Measurements from ENCODE around the gene NAA40.

The NAA40 gene

DNA sequence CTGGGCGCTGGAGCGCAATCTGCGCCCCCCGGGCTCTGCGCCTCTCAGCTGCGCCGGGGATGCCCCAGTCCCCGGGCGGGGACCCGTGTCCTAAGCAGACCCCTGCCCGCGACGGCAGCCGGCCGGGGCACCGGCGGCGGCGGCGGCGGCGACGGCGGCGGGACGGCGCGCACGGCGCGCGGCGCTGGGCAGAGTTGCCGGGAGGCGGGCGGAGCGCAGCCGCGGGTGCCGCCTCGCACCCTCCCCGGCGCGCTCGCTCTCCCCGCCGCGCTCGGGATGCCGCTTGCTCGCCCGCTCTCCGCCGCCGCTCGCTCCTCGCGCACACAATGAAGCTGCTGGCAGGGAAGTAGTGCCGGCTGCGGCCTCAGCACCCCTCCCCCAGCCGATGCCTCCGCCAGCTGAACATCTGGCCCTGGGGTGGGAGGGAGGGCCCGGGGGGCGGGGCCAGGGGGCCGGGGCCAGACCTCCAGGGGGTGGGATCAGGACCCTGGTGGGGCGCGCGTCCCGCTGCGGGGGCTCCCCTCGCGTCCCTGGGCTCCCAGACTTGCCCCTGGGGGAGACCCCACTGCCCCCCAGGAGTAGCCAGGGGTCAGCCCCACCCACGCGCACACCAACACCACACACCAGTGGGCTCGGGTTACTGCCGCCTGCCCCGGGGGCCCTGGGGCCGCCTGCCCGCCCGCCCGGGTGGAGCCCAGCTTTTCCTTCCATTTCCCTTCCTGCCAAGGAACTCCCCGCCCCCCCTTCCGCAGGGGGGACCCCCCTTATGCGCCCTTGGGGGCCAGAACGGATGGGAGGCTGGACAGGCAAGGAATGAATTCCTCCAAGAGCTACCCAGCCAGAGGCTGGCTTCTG lies 21.7 kb upstream of the NAA40 start, which contains the start of gene RCOR2:
TSS of gene RCOR2 (minus strand) at position 328 of the 855 bp plus-strand sequence. CDS start 708 bp downstream, outside the sequence.
- Histone ChIP-seq H3K4me2 (peak within 1 kb of the TSS; percentile 96), H3K4me1 (ENCODE audit: low read depth, poor library complexity, severe bottlenecking) (peaks cover 14% of the 10 kb centered on the region), H2AFZ (ENCODE audit: low read depth) (peak within 1 kb of the TSS; percentile 81), H3K27ac (no peak within 1 kb of the TSS), H4K20me1 (ENCODE audit: insufficient read depth) (no peaks in the 10 kb centered on the region), H3K27me3 (ENCODE audit: insufficient read depth, low read depth) (peaks cover 20% of the 10 kb centered on the region; the same call in 1 of the 2 replicates), H3K9ac (no peak within 1 kb of the TSS), H3K4me3 (IDR thresholded peaks at IDR 0.05; ENCODE audit: insufficient read depth, low read depth, low read length) (no peak within 1 kb of the TSS), H3K36me3 (ENCODE audit: insufficient read depth) (no peaks in the 10 kb centered on the region), H3K79me2 (ENCODE audit: insufficient read depth, low read depth) (no peaks in the 10 kb centered on the region)
- TF ChIP-seq, protein P1, sequence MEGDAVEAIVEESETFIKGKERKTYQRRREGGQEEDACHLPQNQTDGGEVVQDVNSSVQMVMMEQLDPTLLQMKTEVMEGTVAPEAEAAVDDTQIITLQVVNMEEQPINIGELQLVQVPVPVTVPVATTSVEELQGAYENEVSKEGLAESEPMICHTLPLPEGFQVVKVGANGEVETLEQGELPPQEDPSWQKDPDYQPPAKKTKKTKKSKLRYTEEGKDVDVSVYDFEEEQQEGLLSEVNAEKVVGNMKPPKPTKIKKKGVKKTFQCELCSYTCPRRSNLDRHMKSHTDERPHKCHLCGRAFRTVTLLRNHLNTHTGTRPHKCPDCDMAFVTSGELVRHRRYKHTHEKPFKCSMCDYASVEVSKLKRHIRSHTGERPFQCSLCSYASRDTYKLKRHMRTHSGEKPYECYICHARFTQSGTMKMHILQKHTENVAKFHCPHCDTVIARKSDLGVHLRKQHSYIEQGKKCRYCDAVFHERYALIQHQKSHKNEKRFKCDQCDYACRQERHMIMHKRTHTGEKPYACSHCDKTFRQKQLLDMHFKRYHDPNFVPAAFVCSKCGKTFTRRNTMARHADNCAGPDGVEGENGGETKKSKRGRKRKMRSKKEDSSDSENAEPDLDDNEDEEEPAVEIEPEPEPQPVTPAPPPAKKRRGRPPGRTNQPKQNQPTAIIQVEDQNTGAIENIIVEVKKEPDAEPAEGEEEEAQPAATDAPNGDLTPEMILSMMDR (conservative IDR thresholded peaks at IDR 0.05; ENCODE audit: low read depth, low read length) = no peak

DNA sequence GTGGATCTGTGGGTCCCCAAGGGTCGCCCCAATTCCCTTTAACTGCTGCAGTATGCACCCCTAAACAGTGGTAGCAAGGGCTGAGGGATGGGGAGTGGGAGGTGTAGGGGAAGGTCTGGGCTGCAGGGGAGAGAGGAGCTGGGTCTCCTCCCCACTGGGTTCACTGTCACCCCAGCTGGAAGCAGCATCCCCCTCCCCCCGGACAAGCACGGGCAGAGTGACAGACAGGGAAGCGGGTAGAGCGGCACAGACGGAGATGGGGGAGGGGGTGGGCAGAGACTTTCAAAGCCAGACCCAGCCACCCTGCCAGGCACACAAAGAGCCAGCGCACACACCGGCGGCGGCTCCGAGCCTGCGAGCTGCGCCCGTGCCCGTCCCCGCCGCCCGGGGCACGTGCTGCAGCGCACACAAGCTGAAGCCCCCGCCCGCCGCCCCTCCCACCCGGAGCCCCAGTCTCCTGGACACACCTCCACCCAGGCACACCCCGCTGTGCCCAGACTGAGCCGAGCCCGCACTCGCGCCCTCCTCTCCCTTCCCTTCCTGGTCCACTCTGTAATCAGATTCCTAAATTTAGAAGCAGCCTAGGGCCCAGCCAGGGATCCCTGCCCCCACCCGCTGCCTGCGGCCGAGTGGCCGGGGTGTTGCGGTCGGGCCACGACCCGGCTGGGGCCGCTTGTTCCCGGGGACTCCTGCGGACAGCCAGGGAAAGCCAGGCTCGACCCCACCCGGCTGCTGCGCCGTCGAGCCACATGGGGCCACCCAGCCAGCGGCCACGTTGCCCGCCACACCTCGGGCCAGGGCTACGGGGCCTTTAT lies 20.9 kb upstream of the NAA40 start:
- H3K4me1 ChIP-seq (ENCODE audit: low read depth, poor library complexity, severe bottlenecking) = peaks cover 14% of the 10 kb centered on the region
- H3K4me3 ChIP-seq (IDR thresholded peaks at IDR 0.05; ENCODE audit: insufficient read depth, low read depth, low read length) = no peak overlapping the region
- peaks cover 23% of the 10 kb centered on the region; the same call in 1 of the 2 replicates for H3K27me3 ChIP-seq (ENCODE audit: insufficient read depth, low read depth)
- TF ChIP-seq, protein P1 (conservative IDR thresholded peaks at IDR 0.05; ENCODE audit: low read depth, low read length) = no peak
- no peaks in the 10 kb centered on the region for H4K20me1 ChIP-seq (ENCODE audit: insufficient read depth)
- H2AFZ ChIP-seq (ENCODE audit: low read depth) = peak overlapping the region; percentile 81
- H3K79me2 ChIP-seq (ENCODE audit: insufficient read depth, low read depth) = no peaks in the 10 kb centered on the region
- no peaks in the 10 kb centered on the region for H3K36me3 ChIP-seq (ENCODE audit: insufficient read depth)
- peak overlapping the region; percentile 96 for H3K4me2 ChIP-seq
- H3K27ac ChIP-seq = no peak overlapping the region
- no peak overlapping the region for H3K9ac ChIP-seq

DNA sequence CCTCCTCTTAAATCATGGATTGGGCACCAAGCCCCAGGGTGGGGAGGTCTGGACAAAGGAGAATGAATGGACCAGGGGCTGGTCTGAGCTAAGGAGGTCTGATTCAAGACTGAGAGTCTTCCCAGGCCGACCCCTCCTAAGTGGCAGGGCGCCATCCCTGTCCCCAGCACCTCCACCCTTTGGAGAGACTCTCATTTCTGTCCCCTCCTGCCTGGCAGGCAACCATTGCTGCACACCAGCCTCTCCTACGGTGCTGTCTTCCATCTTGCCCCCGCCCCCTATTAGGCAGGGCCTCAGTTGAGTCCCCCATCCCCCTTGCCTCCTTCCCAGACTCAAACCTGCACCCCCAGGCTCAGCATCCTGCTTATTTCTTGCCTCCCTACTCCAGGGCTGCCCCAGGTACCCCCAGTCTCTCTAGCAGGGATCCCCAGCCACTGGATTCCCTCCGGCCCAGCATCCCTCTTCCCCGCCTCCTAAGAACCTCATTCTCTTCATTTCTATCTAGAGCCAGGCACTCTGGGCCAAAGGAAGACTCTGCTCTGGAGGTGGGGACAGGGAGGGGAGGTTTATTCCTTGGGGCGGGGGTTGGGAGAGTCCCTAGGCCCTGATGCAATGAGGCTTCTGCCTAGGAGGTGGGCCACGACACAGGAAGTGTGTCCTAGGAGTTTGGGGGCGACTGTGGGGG lies 20.2 kb upstream of the NAA40 start:
- Histone ChIP-seq H3K36me3 (ENCODE audit: insufficient read depth) (no peaks in the 10 kb centered on the region), H3K4me2 (peak overlapping the region; percentile 96; the same call in 1 of the 2 replicates), H3K9ac (no peak overlapping the region), H3K27me3 (ENCODE audit: insufficient read depth, low read depth) (peaks cover 27% of the 10 kb centered on the region; the same call in 1 of the 2 replicates), H2AFZ (ENCODE audit: low read depth) (no peak overlapping the region; the same call in 1 of the 2 replicates), H3K4me1 (ENCODE audit: low read depth, poor library complexity, severe bottlenecking) (peaks cover 14% of the 10 kb centered on the region), H4K20me1 (ENCODE audit: insufficient read depth) (no peaks in the 10 kb centered on the region), H3K79me2 (ENCODE audit: insufficient read depth, low read depth) (no peaks in the 10 kb centered on the region), H3K27ac (no peak overlapping the region), H3K4me3 (IDR thresholded peaks at IDR 0.05; ENCODE audit: insufficient read depth, low read depth, low read length) (no peak overlapping the region)
- TF ChIP-seq, protein P1 (conservative IDR thresholded peaks at IDR 0.05; ENCODE audit: low read depth, low read length) = no peak

All from KMS-11 (cell line).